ENCODE data around the gene NSUN4. TPM values are rescaled to one million over a fixed set of nuclear protein-coding genes. Genes with fewer than 3 reads are reported as not detected.

NSUN4 gene
- total and polyA plus RNA-seq, 2 of the 13 experiments (the other 11 are each of a cell fraction or from before 2014, with no cell fraction given), result 21.5 to 23.5 TPM

GRCh38 chr1:46401964-46402626, 61.5 kb downstream of the NSUN4 start (continued):
- no peak for TF ChIP-seq AFF4 (CRISPR knock-in tag; IDR thresholded peaks at IDR 0.05)
- no peak for TF ChIP-seq NR2F1 (CRISPR knock-in tag; IDR thresholded peaks at IDR 0.05)
- TF ChIP-seq ZNF160 (CRISPR knock-in tag; IDR thresholded peaks at IDR 0.05), result no peak
- TF ChIP-seq ZNF124 (CRISPR knock-in tag; IDR thresholded peaks at IDR 0.05), result no peak
- TF ChIP-seq FOXM1 (CRISPR knock-in tag; IDR thresholded peaks at IDR 0.05), result no peak
- peak; percentile 60 for TF ChIP-seq ELF1 (CRISPR knock-in tag; IDR thresholded peaks at IDR 0.05)
- no peak for TF ChIP-seq HCFC1 (IDR thresholded peaks at IDR 0.05; ENCODE audit: low read depth, low read length)
- no peak for TF ChIP-seq HNRNPK (IDR thresholded peaks at IDR 0.05; ENCODE audit: low read depth, low read length, poor library complexity, severe bottlenecking)
- no peak for TF ChIP-seq TOPORS (CRISPR knock-in tag; IDR thresholded peaks at IDR 0.05)
- no peak for TF ChIP-seq ZNF660 (CRISPR knock-in tag; IDR thresholded peaks at IDR 0.05; ENCODE audit: borderline replicate concordance, low read depth)
- TF ChIP-seq TEAD3 (CRISPR knock-in tag; optimal IDR thresholded peaks at IDR 0.05; ENCODE audit: borderline replicate concordance), result peak; percentile 57
- no peak for TF ChIP-seq ZNF713 (CRISPR knock-in tag; IDR thresholded peaks at IDR 0.05)
- no peak for TF ChIP-seq ZNF670 (CRISPR knock-in tag; IDR thresholded peaks at IDR 0.05; ENCODE audit: borderline replicate concordance)
- TF ChIP-seq KLF6 (CRISPR knock-in tag; IDR thresholded peaks at IDR 0.05), result no peak
- TF ChIP-seq ZBTB2 (CRISPR knock-in tag; IDR thresholded peaks at IDR 0.05; ENCODE audit: low read depth), result no peak
- TF ChIP-seq ZNF12 (CRISPR knock-in tag; IDR thresholded peaks at IDR 0.05), result no peak
- no peak for TF ChIP-seq ZNF761 (CRISPR knock-in tag; conservative IDR thresholded peaks at IDR 0.05)
- TF ChIP-seq KDM3A (CRISPR knock-in tag; IDR thresholded peaks at IDR 0.05; ENCODE audit: low read depth), result no peak
- no peak for TF ChIP-seq ZNF496 (CRISPR knock-in tag; IDR thresholded peaks at IDR 0.05; ENCODE audit: insufficient replicate concordance)
- no peak for TF ChIP-seq GABPA (IDR thresholded peaks at IDR 0.05; ENCODE audit: low read depth, low read length)
- no peak for TF ChIP-seq GABPA (CRISPR knock-in tag; IDR thresholded peaks at IDR 0.05; ENCODE audit: low read depth)
- peak; percentile 30; the same call in 1 of the 2 replicates for TF ChIP-seq EEA1 (CRISPR knock-in tag; IDR thresholded peaks at IDR 0.05; ENCODE audit: borderline replicate concordance)
- no peak for TF ChIP-seq ZSCAN29 (CRISPR knock-in tag; conservative IDR thresholded peaks at IDR 0.05)
- no peak for TF ChIP-seq ONECUT2 (CRISPR knock-in tag; IDR thresholded peaks at IDR 0.05)
- no peak for TF ChIP-seq ZFP62 (CRISPR knock-in tag; IDR thresholded peaks at IDR 0.05)
- no peak for TF ChIP-seq HNRNPLL (IDR thresholded peaks at IDR 0.05; ENCODE audit: low read depth, low read length, poor library complexity, severe bottlenecking)

All from HepG2 (cell line).